GM12891 (cell line): ENCODE data around the gene PON3.

Source experiments
- POLR2A ChIP-seq: IDR thresholded peaks from 2 replicates; pipeline ENCODE4 v1.6.1; 2011; ENCODE audit warnings: low read depth, low read length, control low read depth
- POLR2AphosphoS5 ChIP-seq: IDR thresholded peaks from 2 replicates; pipeline ENCODE4 v1.6.1; 2011; ENCODE audit warnings: low read depth, low read length, control low read depth
- SPI1 ChIP-seq: IDR thresholded peaks from 2 replicates; pipeline ENCODE4 v1.6.1; 2011; ENCODE audit warnings: low read depth, low read length, control low read depth
- TAF1 ChIP-seq: IDR thresholded peaks from 2 replicates; pipeline ENCODE4 v1.6.1; 2011; ENCODE audit warnings: low read depth, low read length, control low read depth

DNA sequence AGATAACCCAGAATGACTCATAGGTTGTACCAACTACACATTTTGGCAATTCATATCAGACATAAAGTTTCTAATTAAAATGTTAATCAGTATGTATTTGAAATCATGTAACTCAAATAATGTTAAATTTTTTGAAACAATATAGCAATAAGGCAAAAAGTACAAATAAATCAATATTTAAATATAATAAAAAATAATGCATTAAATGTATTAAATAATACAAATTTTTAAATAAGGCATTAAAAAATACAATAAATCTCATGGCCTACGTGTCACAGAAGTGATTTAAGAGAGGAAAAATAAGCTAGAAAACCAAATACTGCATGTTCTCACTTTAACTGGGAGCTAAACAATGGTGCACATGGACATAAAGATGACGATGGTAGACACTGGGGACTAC lies 29.5 kb upstream of the PON3 start:
- TF ChIP-seq POLR2A (no peak), SPI1 (no peak), POLR2AphosphoS5 (no peak), TAF1 (no peak)
